ENCODE measurements around the gene BEND6. TPM values are rescaled to one million over a fixed set of nuclear protein-coding genes. Genes with fewer than 3 reads are reported as not detected.
"Not testable (repeated sequence)": the region's sequence is repeated elsewhere in the genome, so short reads cannot be mapped to it uniquely, and the experiment has no call there.

Gene BEND6
- total RNA-seq, 1 experiment from 2014 or later: 1.4 TPM

- no peak for TF ChIP-seq CTCF (conservative IDR thresholded peaks at IDR 0.05)
- Mint-ChIP-seq H3K4me1 (no peaks in the 10 kb centered on the region), H3K27me3 (ENCODE audit: low read depth) (no peaks in the 10 kb centered on the region)
Measured at GRCh38 chr6:57006101-57006500, 51.2 kb downstream of the BEND6 start.

GRCh38 chr6:57008069-57008468 lies 53.2 kb downstream of the BEND6 start:
- not testable (repeated sequence) for H3K4me3 Mint-ChIP-seq; H3K18ac ChIP-seq (ENCODE audit: insufficient read length, low read depth, low read length); H3K9me3 Mint-ChIP-seq; H2AFZ ChIP-seq (ENCODE audit: low read length); H3K14ac ChIP-seq (ENCODE audit: insufficient read depth, low read length); H4K8ac ChIP-seq (replicated peaks; ENCODE audit: insufficient read length, low read depth, low read length); H3K36me3 Mint-ChIP-seq (ENCODE audit: insufficient read depth in 1 of 3, low read depth in 3 of 3); H4K91ac ChIP-seq (ENCODE audit: insufficient read length, low read depth, low read length); H3K4me1 ChIP-seq (ENCODE audit: insufficient read depth, low read length); H3K56ac ChIP-seq (ENCODE audit: insufficient read length, low read depth, low read length); H4K5ac ChIP-seq (ENCODE audit: insufficient read length, low read depth, low read length); H3T11ph ChIP-seq (ENCODE audit: low read length); H2BK15ac ChIP-seq (ENCODE audit: low read depth, low read length); H2AK5ac ChIP-seq (ENCODE audit: insufficient read length, low read length); H3K9me3 ChIP-seq (ENCODE audit: control insufficient read depth, low read depth, low read length); H2BK5ac ChIP-seq (ENCODE audit: insufficient read length, low read length); H3K79me2 ChIP-seq (ENCODE audit: insufficient read depth, low read length); H3K23me2 ChIP-seq (ENCODE audit: insufficient read length, low read depth, low read length, poor library complexity, severe bottlenecking); H3K23ac ChIP-seq (ENCODE audit: insufficient read length, low read depth, low read length); H3K27ac ChIP-seq (ENCODE audit: insufficient read length, low read depth, low read length); DNase-seq; H3K27me3 Mint-ChIP-seq (ENCODE audit: low read depth); H2BK20ac ChIP-seq (ENCODE audit: low read depth, low read length, poor library complexity, severe bottlenecking); H3K27ac Mint-ChIP-seq; H4K20me1 ChIP-seq (ENCODE audit: control insufficient read depth, insufficient read depth, insufficient read length); H3K4me2 ChIP-seq (ENCODE audit: insufficient read depth, insufficient read length, low read length); H3K79me1 ChIP-seq (ENCODE audit: insufficient read depth, low read depth, low read length, poor library complexity, severe bottlenecking); H3K4me1 Mint-ChIP-seq; H3K27me3 ChIP-seq (ENCODE audit: insufficient read depth, low read length); H3K9ac ChIP-seq (ENCODE audit: extremely low read depth, insufficient read length, low read length); H2BK120ac ChIP-seq (ENCODE audit: low read depth, low read length, poor library complexity, severe bottlenecking); H2BK12ac ChIP-seq (ENCODE audit: insufficient read length, low read depth, low read length); H3K4ac ChIP-seq (ENCODE audit: low read depth, low read length)
- no CpG with 5 or more reads among the region's 2 CpGs for WGBS (ENCODE audit: extremely low coverage, insufficient read length, low lambda C conversion rate)

More at GRCh38 chr6:57006101-57006500, 51.2 kb downstream of the BEND6 start:
- H3K36me3 Mint-ChIP-seq (ENCODE audit: insufficient read depth in 1 of 3, low read depth in 3 of 3): no peaks in the 10 kb centered on the region; a peak in 1 of 7 replicates
- H3K4me3 Mint-ChIP-seq: no peak overlapping the region
- Histone ChIP-seq H2BK5ac (ENCODE audit: insufficient read length, low read length) (no peak overlapping the region), H4K8ac (replicated peaks; ENCODE audit: insufficient read length, low read depth, low read length) (no peak overlapping the region), H3K4ac (ENCODE audit: low read depth, low read length) (no peak overlapping the region), H3K14ac (ENCODE audit: insufficient read depth, low read length) (no peak overlapping the region), H4K5ac (ENCODE audit: insufficient read length, low read depth, low read length) (no peak overlapping the region), H2BK20ac (ENCODE audit: low read depth, low read length, poor library complexity, severe bottlenecking) (no peak overlapping the region), H3K23ac (ENCODE audit: insufficient read length, low read depth, low read length) (no peak overlapping the region), H3K27ac (ENCODE audit: insufficient read length, low read depth, low read length) (no peak overlapping the region), H3K18ac (ENCODE audit: insufficient read length, low read depth, low read length) (no peak overlapping the region), H3K9ac (ENCODE audit: extremely low read depth, insufficient read length, low read length) (no peak overlapping the region), H3K27me3 (ENCODE audit: insufficient read depth, low read length) (no peaks in the 10 kb centered on the region), H3K79me2 (ENCODE audit: insufficient read depth, low read length) (no peaks in the 10 kb centered on the region), H2AFZ (ENCODE audit: low read length) (no peak overlapping the region), H3K4me2 (ENCODE audit: insufficient read depth, insufficient read length, low read length) (no peak overlapping the region), H2BK120ac (ENCODE audit: low read depth, low read length, poor library complexity, severe bottlenecking) (no peak overlapping the region), H2BK15ac (ENCODE audit: low read depth, low read length) (no peak overlapping the region), H3T11ph (ENCODE audit: low read length) (no peak overlapping the region), H3K4me1 (ENCODE audit: insufficient read depth, low read length) (no peaks in the 10 kb centered on the region), H3K79me1 (ENCODE audit: insufficient read depth, low read depth, low read length, poor library complexity, severe bottlenecking) (no peaks in the 10 kb centered on the region), H2AK5ac (ENCODE audit: insufficient read length, low read length) (no peak overlapping the region), H3K9me3 (ENCODE audit: control insufficient read depth, low read depth, low read length) (no peaks in the 10 kb centered on the region), H2BK12ac (ENCODE audit: insufficient read length, low read depth, low read length) (no peak overlapping the region), H3K23me2 (ENCODE audit: insufficient read length, low read depth, low read length, poor library complexity, severe bottlenecking) (no peaks in the 10 kb centered on the region), H3K56ac (ENCODE audit: insufficient read length, low read depth, low read length) (no peak overlapping the region), H4K20me1 (ENCODE audit: control insufficient read depth, insufficient read depth, insufficient read length) (no peaks in the 10 kb centered on the region), H4K91ac (ENCODE audit: insufficient read length, low read depth, low read length) (no peak overlapping the region)
- H3K27ac Mint-ChIP-seq: no peak overlapping the region
- H3K9me3 Mint-ChIP-seq: no peaks in the 10 kb centered on the region
- no peak for DNase-seq
- no CpG with 5 or more reads among the region's 3 CpGs for WGBS (ENCODE audit: extremely low coverage, insufficient read length, low lambda C conversion rate)
